H1 (cell line): ENCODE results near the gene MACROD1. TPM values are rescaled to one million over a fixed set of nuclear protein-coding genes. Genes with fewer than 3 reads are reported as not detected.

Experiments used
- ASH2L ChIP-seq: fragments of 200-600, 300-600 bp; sonication (generic); IDR thresholded peaks from one replicate; pipeline ENCODE4 v1.7.1; 2017; ENCODE audit warnings: low read length
- GABPA ChIP-seq: IDR thresholded peaks from 2 replicates; pipeline ENCODE4 v1.6.1; 2011; ENCODE audit warnings: mild to moderate bottlenecking, low read length, moderate library complexity, borderline replicate concordance; ENCODE audit not compliant: insufficient read depth
- GTF2F1 ChIP-seq: IDR thresholded peaks from 2 replicates; pipeline ENCODE4 v1.6.1; 2012; ENCODE audit warnings: low read depth, low read length, improper control_type of control experiment, borderline replicate concordance
- NANOG ChIP-seq: IDR thresholded peaks from 2 replicates; pipeline ENCODE4 v1.6.1; 2011; ENCODE audit warnings: low read length, low read depth, mild to moderate bottlenecking, inconsistent platforms; ENCODE audit not compliant: insufficient read depth, poor library complexity, severe bottlenecking
- RAD21 ChIP-seq, 2 experiments: IDR thresholded peaks in 1 of 2; conservative IDR thresholded peaks in 1 of 2; 2 replicates each; pipeline ENCODE4 v1.6.1; 2011; ENCODE audit warnings: low read depth in 2 of 2, low read length in 2 of 2, improper control_type of control experiment in 1 of 2, inconsistent platforms in 1 of 2, mild to moderate bottlenecking in 1 of 2, moderate library complexity in 1 of 2
- TAF7 ChIP-seq: optimal IDR thresholded peaks from 2 replicates; pipeline ENCODE3; 2011; ENCODE audit warnings: low read depth, mild to moderate bottlenecking, inconsistent platforms, low read length, moderate library complexity, borderline replicate concordance
- YY1 ChIP-seq: IDR thresholded peaks from 2 replicates; pipeline ENCODE4 v1.6.1; 2011; ENCODE audit warnings: low read depth, mild to moderate bottlenecking, low read length
- polyA plus RNA-seq, 7 experiments: library from polyadenylated mRNA; depleted of rRNA in 3 of 7; stranded (reverse) in 5 of 7; unstranded in 2 of 7; fragments of >200 nt in 5 of 7; fragments of 200-250 nt in 2 of 7; gene quantifications; 1 replicate in 5 of 7; 2 replicates in 1 of 7; 4 replicates in 1 of 7; pipeline versions ENCODE4 v1.2.1 to v1.2.3, GENCODE V29; 2011 to 2013; ENCODE audit warnings: missing spikeins in 2 of 7, mixed read lengths in 2 of 7
- total RNA-seq: library from RNA; stranded (reverse); fragmentation: NEBNext Ultra II Directional; extraction: Animal tissue kit (Norgen Biotek cat#: 25700); gene quantifications from 2 replicates; pipeline ENCODE4 v1.2.1, GENCODE V29; 2021

Gene MACROD1
- total and polyA plus RNA-seq, 2 of the 8 experiments (the other 6 are each of a cell fraction or from before 2014, with no cell fraction given) = 19.5 to 34.1 TPM

- TF ChIP-seq NANOG = no peak
- TF ChIP-seq RAD21 (IDR thresholded peaks at IDR 0.05 in 1 of 2, conservative IDR thresholded peaks at IDR 0.05 in 1 of 2; ENCODE audit: low read depth in 2 of 2, low read length in 2 of 2) = no peak
- TF ChIP-seq YY1 = no peak
- no peak for TF ChIP-seq ASH2L
- TF ChIP-seq TAF7 = no peak
- no peak for TF ChIP-seq GABPA
- TF ChIP-seq GTF2F1 = no peak
Observed at GRCh38 chr11:64015510-64015909, 150.4 kb downstream of the MACROD1 start (continued).
